WTC11 (cell line): ENCODE measurements around the gene ZNF593. TPM values are rescaled to one million over a fixed set of nuclear protein-coding genes. Genes with fewer than 3 reads are reported as not detected.

Experiments
- ATAC-seq: fragments of 200-7000 bp; cut with Tn5 transposase; 2 replicates; pipeline ENCODE4 v1.10.0; 2021; ENCODE audit warnings: mild to moderate bottlenecking, moderate library complexity
- CTCF ChIA-PET: fragments of 300-600 bp; sonication (Branson Sonifier 250); formaldehyde crosslinking; loops from one replicate; lab custom pipeline; 2021; ENCODE audit warnings: antibody characterized with exemption; lab: Charles Lee
- POLR2A ChIA-PET: fragments of 350-600 bp; sonication (Branson Sonifier 250); formaldehyde crosslinking; loops from one replicate; lab custom pipeline; 2021; ENCODE audit warnings: antibody characterized with exemption; lab: Charles Lee
- DNase-seq: peaks from one replicate; pipeline ENCODE4 v3.0.0; 2021; ENCODE audit warnings: low spot score
- H3K27ac Mint-ChIP-seq: 2 replicates; pipeline ENCODE4 v1.8.0; 2021; ENCODE audit warnings: mixed read lengths
- H3K27me3 Mint-ChIP-seq: 2 replicates; pipeline ENCODE4 v1.8.0; 2021; ENCODE audit warnings: low read depth, mild to moderate bottlenecking, moderate library complexity, mixed read lengths
- H3K36me3 Mint-ChIP-seq: 2 replicates; pipeline ENCODE4 v1.8.0; 2021; ENCODE audit warnings: mixed read lengths
- H3K4me1 Mint-ChIP-seq: 2 replicates; pipeline ENCODE4 v1.8.0; 2022; ENCODE audit warnings: mixed read lengths
- H3K4me3 Mint-ChIP-seq: 2 replicates; pipeline ENCODE4 v1.8.0; 2021; ENCODE audit warnings: mild to moderate bottlenecking, moderate library complexity, mixed read lengths
- H3K9me3 Mint-ChIP-seq: 2 replicates; pipeline ENCODE4 v1.8.0; 2021; ENCODE audit warnings: mixed read lengths
- ETV6 ChIP-seq: sonication (generic); formaldehyde crosslinking; IDR thresholded peaks from 2 replicates; pipeline ENCODE4 v1.8.1; 2022; ENCODE audit warnings: mild to moderate bottlenecking, missing genetic modification reagents
- FOXK1 ChIP-seq: sonication (generic); formaldehyde crosslinking; IDR thresholded peaks from 2 replicates; pipeline ENCODE4 v1.8.0; 2022; ENCODE audit warnings: mild to moderate bottlenecking, moderate library complexity, missing genetic modification reagents
- JUN ChIP-seq: sonication (generic); formaldehyde crosslinking; IDR thresholded peaks from 2 replicates; pipeline ENCODE4 v1.8.0; 2023; ENCODE audit warnings: mild to moderate bottlenecking, missing genetic modification reagents
- MXD4 ChIP-seq: fragments of 250-450 bp; sonication (Bioruptor Pico); IDR thresholded peaks from 2 replicates; pipeline ENCODE4 v1.8.0; 2021; ENCODE audit warnings: mild to moderate bottlenecking, moderate library complexity, borderline replicate concordance
- SMAD3 ChIP-seq: sonication (generic); formaldehyde crosslinking; IDR thresholded peaks from 2 replicates; pipeline ENCODE4 v1.8.0; 2022; ENCODE audit warnings: missing genetic modification reagents, mild to moderate bottlenecking, borderline replicate concordance
- SP1 ChIP-seq: sonication (generic); formaldehyde crosslinking; conservative IDR thresholded peaks from 2 replicates; pipeline ENCODE4 v1.8.1; 2022; ENCODE audit warnings: missing genetic modification reagents
- TEAD4 ChIP-seq: sonication (generic); formaldehyde crosslinking; IDR thresholded peaks from 2 replicates; pipeline ENCODE4 v1.8.0; 2022; ENCODE audit warnings: mild to moderate bottlenecking, missing genetic modification reagents
- ZNF416 ChIP-seq: fragments of 250-450 bp; sonication (Bioruptor Pico); IDR thresholded peaks from 2 replicates; pipeline ENCODE4 v1.9.0; 2021; ENCODE audit warnings: mild to moderate bottlenecking, inconsistent platforms
- ZNF423 ChIP-seq: fragments of 250-450 bp; sonication (Bioruptor Pico); IDR thresholded peaks from 2 replicates; pipeline ENCODE4 v2.1.2; 2022; ENCODE audit warnings: mild to moderate bottlenecking, moderate library complexity
- total RNA-seq: library from RNA; stranded (reverse); gene quantifications from 3 replicates; pipeline ENCODE4 v1.2.3, GENCODE V29; 2021
- TF ChIP-seq, protein P1 (sequence below): fragments of 200-600 bp; IDR thresholded peaks from 2 replicates; pipeline ENCODE4 v1.8.0; 2022; ENCODE audit warnings: antibody characterized with exemption
- TF ChIP-seq, protein P2 (sequence below): sonication (generic); formaldehyde crosslinking; IDR thresholded peaks from 2 replicates; pipeline ENCODE4 v1.8.1; 2023; ENCODE audit warnings: mild to moderate bottlenecking, moderate library complexity, missing genetic modification reagents
- TF ChIP-seq, protein P3 (sequence below): fragments of 250-450 bp; sonication (Bioruptor Pico); IDR thresholded peaks from 2 replicates; pipeline ENCODE4 v1.8.0; 2021; ENCODE audit warnings: mild to moderate bottlenecking
- TF ChIP-seq, protein P4 (sequence below): sonication (generic); formaldehyde crosslinking; IDR thresholded peaks from 2 replicates; pipeline ENCODE4 v1.8.0; 2022; ENCODE audit warnings: mild to moderate bottlenecking, missing genetic modification reagents
- TF ChIP-seq, protein P5 (sequence below): sonication (generic); formaldehyde crosslinking; IDR thresholded peaks from 2 replicates; pipeline ENCODE4 v1.8.1; 2022; ENCODE audit warnings: mild to moderate bottlenecking, missing genetic modification reagents, moderate library complexity, borderline replicate concordance
- TF ChIP-seq, protein P6 (sequence below): sonication (generic); formaldehyde crosslinking; IDR thresholded peaks from 2 replicates; pipeline ENCODE4 v1.8.1; 2022; ENCODE audit warnings: missing genetic modification reagents, borderline replicate concordance
- TF ChIP-seq, protein P7 (sequence below): sonication (generic); formaldehyde crosslinking; IDR thresholded peaks from 2 replicates; pipeline ENCODE4 v1.8.0; 2022; ENCODE audit warnings: mild to moderate bottlenecking, missing genetic modification reagents
- TF ChIP-seq, protein P8 (sequence below): sonication (generic); formaldehyde crosslinking; IDR thresholded peaks from 2 replicates; pipeline ENCODE4 v1.8.0; 2023; ENCODE audit warnings: missing genetic modification reagents

Gene ZNF593
- total RNA-seq, 1 experiment from 2014 or later: 49.1 TPM

DNA sequence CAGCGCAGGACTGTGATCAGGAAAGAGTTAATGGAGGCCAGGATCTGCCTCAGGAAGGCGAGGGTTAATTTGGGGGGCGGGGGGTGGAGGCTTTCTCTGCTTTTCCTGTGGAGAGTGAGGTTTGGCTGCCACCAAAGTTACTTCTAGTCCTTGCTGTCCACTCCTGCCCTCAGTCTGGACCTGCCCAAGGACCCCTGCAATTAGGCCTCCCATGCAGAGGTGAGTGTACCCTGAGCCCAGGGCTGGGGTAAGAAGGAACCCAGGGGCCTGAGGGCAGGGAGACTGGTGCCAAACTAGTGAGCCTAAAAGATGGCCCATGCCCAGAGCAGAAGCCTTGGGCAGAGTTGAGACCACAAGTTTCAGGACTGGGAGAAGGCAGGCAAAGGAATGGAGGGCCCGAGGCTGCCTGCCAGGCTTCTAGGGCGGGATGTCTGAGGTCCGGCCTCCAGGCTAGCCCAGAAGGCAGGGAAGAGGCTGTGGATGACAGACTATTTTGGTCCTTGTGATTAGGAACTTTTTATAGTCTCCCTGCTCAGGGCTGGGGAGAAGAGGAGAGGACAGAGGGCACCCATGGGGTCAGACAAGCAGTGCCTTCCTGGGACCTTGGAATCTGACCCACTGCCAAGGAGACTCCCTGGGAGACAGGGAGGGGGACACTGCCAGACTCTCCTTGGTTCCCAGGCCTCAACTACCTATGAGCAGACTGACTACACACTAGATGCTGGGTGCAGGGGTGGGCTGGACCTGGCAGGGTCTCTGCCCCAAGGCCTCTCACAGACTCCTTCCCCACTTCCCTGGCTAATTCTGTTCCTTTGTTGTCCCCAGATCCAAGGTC, 10.6 kb upstream of the ZNF593 start, which contains the start of gene FAM110D:
TSS of gene FAM110D (plus strand) at position 172 of the 835 bp plus-strand sequence. CDS start 2,213 bp downstream, outside the sequence.
- H3K36me3 Mint-ChIP-seq: no peaks in the 10 kb centered on the region

DNA sequence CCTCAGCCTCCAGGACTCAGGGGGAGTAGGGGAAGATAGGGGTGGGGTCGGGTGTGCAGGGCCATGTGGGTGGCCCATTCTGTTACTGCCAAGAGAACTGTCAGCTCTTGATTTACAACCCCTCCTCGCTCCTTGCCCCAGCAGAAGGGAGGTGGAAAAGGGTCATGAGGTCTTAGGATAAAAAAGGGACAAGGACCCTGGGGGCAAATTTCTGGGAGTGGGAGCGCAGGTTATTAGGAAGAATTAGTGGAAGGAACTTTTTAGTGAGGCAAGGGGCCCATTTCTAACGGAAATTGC, 10.0 kb upstream of the ZNF593 start:
- Mint-ChIP-seq H3K9me3 (no peaks in the 10 kb centered on the region), H3K36me3 (no peaks in the 10 kb centered on the region), H3K4me1 (peaks cover 61% of the 10 kb centered on the region), H3K27me3 (peaks cover 96% of the 10 kb centered on the region)
- CTCF ChIA-PET: interaction anchor here (1.2 kb wide), 1 partner anchor 10 kb away, joined by 5 read pairs; the partner anchor contains the start of gene ZNF593
- ATAC-seq: no peak
- TF ChIP-seq, protein P1, sequence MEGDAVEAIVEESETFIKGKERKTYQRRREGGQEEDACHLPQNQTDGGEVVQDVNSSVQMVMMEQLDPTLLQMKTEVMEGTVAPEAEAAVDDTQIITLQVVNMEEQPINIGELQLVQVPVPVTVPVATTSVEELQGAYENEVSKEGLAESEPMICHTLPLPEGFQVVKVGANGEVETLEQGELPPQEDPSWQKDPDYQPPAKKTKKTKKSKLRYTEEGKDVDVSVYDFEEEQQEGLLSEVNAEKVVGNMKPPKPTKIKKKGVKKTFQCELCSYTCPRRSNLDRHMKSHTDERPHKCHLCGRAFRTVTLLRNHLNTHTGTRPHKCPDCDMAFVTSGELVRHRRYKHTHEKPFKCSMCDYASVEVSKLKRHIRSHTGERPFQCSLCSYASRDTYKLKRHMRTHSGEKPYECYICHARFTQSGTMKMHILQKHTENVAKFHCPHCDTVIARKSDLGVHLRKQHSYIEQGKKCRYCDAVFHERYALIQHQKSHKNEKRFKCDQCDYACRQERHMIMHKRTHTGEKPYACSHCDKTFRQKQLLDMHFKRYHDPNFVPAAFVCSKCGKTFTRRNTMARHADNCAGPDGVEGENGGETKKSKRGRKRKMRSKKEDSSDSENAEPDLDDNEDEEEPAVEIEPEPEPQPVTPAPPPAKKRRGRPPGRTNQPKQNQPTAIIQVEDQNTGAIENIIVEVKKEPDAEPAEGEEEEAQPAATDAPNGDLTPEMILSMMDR: no peak
- TF ChIP-seq, protein P2, sequence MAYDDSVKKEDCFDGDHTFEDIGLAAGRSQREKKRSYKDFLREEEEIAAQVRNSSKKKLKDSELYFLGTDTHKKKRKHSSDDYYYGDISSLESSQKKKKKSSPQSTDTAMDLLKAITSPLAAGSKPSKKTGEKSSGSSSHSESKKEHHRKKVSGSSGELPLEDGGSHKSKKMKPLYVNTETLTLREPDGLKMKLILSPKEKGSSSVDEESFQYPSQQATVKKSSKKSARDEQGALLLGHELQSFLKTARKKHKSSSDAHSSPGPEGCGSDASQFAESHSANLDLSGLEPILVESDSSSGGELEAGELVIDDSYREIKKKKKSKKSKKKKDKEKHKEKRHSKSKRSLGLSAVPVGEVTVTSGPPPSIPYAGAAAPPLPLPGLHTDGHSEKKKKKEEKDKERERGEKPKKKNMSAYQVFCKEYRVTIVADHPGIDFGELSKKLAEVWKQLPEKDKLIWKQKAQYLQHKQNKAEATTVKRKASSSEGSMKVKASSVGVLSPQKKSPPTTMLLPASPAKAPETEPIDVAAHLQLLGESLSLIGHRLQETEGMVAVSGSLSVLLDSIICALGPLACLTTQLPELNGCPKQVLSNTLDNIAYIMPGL: no peak
- TF ChIP-seq, all 79 proteins: peak for 0
- Mint-ChIP-seq H3K27ac (no peak overlapping the region), H3K4me3 (no peak overlapping the region)
- DNase-seq: no peak
- POLR2A ChIA-PET: no interaction called here

More for the DNA sequence above, 10.6 kb upstream of the ZNF593 start, which contains the start of gene FAM110D:
- no peak within 1 kb of the TSS; the same call in 1 of the 2 replicates for H3K4me3 Mint-ChIP-seq
- DNase-seq (no peak), ATAC-seq (no peak)
- no peak within 1 kb of the TSS for H3K27ac Mint-ChIP-seq
- CTCF ChIA-PET: interaction anchor here (1.0 to 1.2 kb wide), 4 partner anchors 11 to 75 kb away, joined by 3 to 5 read pairs (median 4); partner anchors contain the start of genes CATSPER4, CEP85 and ZNF593
- POLR2A ChIA-PET: no interaction called here
- TF ChIP-seq, protein P3, sequence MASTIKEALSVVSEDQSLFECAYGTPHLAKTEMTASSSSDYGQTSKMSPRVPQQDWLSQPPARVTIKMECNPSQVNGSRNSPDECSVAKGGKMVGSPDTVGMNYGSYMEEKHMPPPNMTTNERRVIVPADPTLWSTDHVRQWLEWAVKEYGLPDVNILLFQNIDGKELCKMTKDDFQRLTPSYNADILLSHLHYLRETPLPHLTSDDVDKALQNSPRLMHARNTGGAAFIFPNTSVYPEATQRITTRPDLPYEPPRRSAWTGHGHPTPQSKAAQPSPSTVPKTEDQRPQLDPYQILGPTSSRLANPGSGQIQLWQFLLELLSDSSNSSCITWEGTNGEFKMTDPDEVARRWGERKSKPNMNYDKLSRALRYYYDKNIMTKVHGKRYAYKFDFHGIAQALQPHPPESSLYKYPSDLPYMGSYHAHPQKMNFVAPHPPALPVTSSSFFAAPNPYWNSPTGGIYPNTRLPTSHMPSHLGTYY (CRISPR knock-in tag): no peak
- TF ChIP-seq SP1 (CRISPR knock-in tag) (no peak), TEAD4 (CRISPR knock-in tag) (no peak), ZNF423 (no peak), ZNF416 (CRISPR knock-in tag) (no peak), SMAD3 (CRISPR knock-in tag) (no peak), ETV6 (CRISPR knock-in tag) (no peak), FOXK1 (CRISPR knock-in tag) (no peak), MXD4 (CRISPR knock-in tag) (no peak), JUN (no peak)
- TF ChIP-seq, protein P4, sequence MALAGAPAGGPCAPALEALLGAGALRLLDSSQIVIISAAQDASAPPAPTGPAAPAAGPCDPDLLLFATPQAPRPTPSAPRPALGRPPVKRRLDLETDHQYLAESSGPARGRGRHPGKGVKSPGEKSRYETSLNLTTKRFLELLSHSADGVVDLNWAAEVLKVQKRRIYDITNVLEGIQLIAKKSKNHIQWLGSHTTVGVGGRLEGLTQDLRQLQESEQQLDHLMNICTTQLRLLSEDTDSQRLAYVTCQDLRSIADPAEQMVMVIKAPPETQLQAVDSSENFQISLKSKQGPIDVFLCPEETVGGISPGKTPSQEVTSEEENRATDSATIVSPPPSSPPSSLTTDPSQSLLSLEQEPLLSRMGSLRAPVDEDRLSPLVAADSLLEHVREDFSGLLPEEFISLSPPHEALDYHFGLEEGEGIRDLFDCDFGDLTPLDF (CRISPR knock-in tag): no peak
- TF ChIP-seq, protein P5, sequence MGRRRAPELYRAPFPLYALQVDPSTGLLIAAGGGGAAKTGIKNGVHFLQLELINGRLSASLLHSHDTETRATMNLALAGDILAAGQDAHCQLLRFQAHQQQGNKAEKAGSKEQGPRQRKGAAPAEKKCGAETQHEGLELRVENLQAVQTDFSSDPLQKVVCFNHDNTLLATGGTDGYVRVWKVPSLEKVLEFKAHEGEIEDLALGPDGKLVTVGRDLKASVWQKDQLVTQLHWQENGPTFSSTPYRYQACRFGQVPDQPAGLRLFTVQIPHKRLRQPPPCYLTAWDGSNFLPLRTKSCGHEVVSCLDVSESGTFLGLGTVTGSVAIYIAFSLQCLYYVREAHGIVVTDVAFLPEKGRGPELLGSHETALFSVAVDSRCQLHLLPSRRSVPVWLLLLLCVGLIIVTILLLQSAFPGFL: no peak
- TF ChIP-seq, protein P6, sequence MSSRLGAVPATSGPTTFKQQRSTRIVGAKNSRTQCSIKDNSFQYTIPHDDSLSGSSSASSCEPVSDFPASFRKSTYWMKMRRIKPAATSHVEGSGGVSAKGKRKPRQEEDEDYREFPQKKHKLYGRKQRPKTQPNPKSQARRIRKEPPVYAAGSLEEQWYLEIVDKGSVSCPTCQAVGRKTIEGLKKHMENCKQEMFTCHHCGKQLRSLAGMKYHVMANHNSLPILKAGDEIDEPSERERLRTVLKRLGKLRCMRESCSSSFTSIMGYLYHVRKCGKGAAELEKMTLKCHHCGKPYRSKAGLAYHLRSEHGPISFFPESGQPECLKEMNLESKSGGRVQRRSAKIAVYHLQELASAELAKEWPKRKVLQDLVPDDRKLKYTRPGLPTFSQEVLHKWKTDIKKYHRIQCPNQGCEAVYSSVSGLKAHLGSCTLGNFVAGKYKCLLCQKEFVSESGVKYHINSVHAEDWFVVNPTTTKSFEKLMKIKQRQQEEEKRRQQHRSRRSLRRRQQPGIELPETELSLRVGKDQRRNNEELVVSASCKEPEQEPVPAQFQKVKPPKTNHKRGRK (CRISPR knock-in tag): no peak
- TF ChIP-seq, protein P7, sequence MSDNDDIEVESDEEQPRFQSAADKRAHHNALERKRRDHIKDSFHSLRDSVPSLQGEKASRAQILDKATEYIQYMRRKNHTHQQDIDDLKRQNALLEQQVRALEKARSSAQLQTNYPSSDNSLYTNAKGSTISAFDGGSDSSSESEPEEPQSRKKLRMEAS: no peak
- TF ChIP-seq, protein P8, sequence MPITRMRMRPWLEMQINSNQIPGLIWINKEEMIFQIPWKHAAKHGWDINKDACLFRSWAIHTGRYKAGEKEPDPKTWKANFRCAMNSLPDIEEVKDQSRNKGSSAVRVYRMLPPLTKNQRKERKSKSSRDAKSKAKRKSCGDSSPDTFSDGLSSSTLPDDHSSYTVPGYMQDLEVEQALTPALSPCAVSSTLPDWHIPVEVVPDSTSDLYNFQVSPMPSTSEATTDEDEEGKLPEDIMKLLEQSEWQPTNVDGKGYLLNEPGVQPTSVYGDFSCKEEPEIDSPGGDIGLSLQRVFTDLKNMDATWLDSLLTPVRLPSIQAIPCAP (CRISPR knock-in tag): no peak
- peaks cover 97% of the 10 kb centered on the region for H3K27me3 Mint-ChIP-seq
- H3K9me3 Mint-ChIP-seq: no peaks in the 10 kb centered on the region
- H3K4me1 Mint-ChIP-seq: peaks cover 64% of the 10 kb centered on the region
